HG03196 (cell line): ENCODE results near the gene DIP2C.

Experiments used
- ATAC-seq: cut with Tn5 transposase; IDR thresholded peaks from one replicate; pipeline ENCODE4 v1.9.1; 2021; ENCODE audit not compliant: unreplicated experiment

DIP2C gene

DNA sequence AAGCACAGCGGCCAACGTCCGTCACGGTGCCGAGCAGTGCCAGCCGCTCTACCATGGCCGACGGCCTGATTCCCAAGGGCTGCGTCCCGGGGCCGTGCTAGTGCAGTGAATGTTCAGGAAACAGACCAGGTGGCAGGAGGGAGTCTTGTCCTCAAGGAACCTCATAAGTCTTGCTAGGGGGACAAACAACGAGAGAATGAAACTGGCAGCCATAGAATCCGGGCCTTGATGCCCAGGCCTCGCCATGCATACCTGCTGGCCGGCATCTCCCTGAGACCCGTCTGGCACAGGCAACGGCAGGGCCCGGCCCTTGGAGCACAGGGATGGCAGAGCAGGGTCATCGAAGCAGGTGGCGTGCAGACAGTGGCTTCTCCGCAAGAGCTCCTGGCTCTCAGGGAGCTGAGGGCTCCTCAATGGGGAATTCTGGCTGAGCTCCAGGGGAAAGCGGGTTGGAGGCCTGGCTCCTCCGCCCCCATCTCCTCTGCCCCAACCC is 58.8 kb downstream of the DIP2C start:
- ATAC-seq = no peak

DNA sequence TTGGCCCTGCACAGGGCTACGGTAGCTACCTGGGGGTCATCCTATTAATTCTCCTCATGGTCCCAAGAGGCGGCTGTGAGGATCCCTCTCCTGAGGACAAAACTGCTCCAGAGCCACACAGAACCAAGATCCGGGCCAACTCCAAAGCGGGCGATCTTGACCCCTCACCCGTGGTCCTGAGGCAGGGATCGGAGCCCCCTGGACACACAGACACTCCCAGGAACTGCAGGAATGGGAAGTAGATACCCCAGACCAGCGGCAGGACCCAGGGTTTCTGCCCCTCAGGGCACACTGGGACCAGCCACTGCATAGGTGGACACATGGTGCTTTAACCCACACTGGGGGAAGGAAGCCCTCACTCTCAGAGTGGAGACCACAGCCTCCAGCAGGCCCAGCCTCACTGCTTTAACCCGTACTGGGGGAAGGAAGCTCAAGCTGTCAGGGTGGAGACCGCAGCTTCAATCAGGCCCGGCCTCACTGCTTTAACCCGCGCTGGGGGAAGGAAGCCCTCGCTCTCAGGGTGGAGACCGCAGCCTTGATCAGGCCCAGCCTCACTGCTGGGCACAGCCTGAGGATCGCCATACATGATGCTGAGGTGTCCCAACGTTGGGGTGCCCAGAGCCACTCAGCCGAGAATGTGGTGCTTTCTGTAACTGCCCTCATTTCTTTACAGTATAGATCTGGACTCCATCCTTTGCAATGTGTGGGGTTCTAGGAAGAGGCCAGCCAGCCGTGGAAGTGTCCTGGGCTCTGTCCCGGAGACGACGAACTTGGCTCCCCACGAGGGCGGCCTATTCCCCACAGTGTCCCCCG is 60.1 kb downstream of the DIP2C start:
- ATAC-seq = no peak

DNA sequence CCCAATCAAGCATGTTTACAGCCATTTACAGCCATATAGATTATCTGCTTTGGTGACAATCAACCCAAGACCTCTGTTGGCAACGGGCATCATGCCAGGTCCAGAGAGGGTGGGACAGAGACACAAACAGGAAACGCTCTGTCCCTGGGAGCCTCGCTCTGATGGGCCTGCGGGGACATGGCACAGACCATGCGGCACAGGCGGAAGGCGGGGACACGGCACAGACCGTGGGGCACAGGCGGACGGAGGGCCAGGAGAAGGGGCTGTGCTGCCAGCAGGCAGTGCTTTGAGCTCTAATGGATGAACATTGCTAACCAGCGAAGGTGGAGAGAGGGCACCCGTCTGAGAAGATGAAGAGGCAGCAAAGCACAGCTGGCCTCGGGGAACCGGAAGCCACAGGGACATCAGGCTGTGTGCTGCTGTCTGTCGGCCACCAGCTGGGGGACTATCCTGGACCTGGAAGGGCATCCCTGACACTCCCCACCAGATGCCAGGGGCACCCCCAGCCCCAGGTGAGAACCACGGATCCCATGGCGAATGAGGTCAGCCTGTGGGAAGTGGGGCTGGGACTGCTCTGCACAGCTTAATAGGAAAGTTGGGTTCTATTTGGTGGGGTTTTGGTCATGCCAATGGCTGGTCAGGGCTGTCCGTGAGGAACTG is 61.0 kb downstream of the DIP2C start:
- no peak for ATAC-seq

DNA sequence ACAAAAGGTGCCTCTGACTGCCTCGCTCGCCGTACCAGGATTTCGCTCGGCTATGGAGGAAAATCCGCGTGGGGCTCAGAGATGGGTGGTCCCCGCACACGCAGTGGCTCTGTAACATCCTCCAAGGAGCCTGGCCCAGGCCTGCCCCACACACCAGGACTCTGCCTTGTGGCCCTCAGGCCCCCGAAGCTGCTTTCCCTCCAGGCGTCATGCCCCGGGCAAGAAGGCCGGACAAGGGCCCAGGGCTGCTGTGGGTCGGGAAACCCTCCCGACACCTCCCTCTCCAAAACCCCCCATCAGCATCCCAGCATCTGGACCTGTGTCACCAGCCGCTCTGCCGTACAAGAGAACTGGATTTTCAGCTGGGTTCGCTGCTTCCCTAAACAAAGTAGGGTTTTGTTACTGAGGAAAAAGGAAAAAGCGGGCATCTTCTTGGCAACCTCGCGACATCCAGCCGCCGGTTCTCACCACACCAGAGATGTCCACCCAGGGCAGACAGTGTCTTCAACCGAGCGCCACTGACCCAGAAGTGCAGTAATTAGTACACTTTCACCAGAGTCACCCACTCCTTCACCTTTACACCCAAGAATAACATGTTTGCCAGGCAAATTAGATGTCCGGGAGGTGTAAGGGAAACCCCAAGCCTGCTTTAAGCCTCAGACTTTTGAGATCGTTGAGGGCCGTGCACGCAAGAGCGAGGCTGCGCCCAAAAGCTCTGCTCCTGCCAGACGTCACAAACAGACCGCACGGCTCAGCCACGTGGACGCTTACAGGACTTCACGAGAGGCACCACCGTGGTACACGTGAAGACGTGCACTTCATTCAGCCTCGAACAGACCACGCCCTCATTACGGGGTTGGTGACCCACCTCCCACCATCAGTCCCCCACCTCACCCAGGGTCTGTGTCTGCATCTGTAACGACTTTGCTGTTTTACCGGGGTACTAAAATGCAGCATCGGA is 62.2 kb downstream of the DIP2C start:
- ATAC-seq = no peak

DNA sequence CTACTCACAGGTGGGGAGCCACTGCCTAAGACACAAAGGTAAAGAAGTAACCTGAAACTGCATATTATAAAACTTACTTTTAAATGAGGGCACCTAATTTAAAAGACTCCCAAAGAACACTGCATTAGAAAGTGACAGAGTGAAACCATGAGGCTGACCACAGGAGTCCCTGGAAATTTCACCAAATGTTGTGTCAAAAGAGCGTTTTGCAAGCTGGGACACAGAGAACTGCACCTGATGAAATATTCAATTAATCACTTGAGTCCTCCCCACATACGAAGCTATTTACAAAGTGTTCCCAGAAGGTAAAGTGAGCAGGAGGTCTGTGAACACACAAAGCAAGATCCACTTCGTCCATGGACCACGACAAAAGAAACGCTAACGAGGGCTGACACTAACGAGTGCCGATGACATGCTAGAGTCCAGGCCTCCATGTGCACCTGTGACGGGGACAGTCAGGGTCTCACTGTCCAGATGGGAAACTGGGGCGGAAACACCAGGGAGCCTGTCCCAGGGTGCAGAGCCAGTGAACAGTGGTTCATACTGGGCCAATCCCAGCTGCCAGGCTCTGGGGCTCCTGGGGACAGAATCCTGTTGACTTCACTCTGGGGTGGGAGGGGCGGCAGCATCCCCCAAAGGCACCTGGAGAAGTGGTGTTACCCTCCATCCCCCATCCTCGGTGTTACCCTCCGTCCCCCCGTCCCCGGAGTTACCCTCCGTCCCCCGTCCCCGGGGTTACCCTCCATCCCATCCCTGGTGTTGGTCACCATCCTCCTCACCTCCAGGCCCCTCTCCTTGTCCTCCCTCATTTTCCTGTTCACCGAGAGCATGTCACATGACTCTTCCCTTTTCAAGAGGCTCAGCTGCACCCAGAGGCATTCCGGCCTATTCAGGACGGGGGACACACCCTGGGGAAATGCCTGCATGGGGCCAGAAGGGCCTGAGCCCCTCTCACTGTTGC is 63.4 kb downstream of the DIP2C start:
- no peak for ATAC-seq

DNA sequence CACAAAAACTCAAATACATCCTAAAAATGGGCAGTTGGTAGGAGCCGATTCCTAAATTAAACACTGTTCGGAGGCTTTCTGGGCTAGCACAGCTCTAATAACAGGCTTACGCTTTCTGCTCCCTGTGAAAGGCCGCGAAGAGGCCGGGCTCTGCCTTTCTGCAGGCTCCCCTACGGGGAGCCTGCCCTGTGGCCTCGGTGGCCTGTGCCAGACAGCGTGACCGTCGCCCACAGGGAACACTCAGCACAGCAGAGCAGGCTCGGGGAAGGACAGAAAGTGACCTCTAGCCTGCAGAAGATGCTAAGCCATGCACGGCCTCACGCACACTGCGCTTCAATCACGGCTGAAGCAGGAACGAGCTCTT is 64.2 kb downstream of the DIP2C start:
- ATAC-seq = no peak

DNA sequence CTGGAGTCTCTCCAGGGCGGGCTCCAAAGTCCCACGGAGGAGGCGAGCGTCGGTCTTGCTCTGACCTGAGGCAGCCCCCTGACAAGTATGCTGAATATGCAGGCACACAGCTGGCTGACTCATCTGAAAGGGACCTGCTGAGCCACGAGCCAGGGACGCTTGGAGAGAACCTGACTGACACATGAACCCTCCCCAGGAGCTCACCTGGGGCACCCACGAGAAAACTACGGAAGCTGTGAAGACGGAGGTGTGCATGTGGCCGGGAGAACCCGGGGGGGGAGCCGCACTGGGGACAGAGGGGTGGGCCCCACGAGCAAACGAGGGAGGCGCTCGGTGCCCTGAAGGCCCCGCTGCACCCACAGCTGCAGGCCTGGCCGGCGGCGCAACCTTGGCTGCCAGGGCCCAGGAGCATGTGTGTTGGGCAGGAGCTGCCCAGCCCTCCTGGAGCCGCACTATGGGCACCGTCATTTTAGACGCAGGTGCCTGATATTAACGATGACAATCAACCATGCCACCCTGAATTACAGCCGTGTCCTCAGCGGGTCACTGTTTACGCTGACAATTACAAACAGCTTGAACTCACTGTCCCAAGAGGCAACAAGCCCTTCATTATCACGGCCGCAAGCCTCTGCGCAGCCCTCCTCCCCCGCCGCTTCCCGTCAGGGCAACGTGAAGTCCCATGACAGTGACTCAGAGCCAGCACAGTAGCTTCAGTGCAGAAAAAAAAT is 64.7 kb downstream of the DIP2C start:
- no peak for ATAC-seq

DNA sequence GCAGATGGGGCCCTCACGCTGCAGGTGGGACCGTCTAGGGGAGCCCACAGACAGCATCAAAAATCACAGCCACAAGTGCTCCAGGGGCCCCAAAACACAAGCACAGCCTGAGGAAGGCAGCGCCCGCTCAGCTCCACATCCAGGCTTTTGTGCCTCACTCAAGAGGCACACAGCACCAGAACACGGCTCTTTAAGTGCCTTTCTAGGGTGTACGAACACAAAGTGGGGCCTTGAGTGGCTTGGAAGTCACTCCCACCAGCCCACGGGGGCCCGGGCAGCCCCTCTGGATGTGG is 65.2 kb downstream of the DIP2C start:
- ATAC-seq = no peak

DNA sequence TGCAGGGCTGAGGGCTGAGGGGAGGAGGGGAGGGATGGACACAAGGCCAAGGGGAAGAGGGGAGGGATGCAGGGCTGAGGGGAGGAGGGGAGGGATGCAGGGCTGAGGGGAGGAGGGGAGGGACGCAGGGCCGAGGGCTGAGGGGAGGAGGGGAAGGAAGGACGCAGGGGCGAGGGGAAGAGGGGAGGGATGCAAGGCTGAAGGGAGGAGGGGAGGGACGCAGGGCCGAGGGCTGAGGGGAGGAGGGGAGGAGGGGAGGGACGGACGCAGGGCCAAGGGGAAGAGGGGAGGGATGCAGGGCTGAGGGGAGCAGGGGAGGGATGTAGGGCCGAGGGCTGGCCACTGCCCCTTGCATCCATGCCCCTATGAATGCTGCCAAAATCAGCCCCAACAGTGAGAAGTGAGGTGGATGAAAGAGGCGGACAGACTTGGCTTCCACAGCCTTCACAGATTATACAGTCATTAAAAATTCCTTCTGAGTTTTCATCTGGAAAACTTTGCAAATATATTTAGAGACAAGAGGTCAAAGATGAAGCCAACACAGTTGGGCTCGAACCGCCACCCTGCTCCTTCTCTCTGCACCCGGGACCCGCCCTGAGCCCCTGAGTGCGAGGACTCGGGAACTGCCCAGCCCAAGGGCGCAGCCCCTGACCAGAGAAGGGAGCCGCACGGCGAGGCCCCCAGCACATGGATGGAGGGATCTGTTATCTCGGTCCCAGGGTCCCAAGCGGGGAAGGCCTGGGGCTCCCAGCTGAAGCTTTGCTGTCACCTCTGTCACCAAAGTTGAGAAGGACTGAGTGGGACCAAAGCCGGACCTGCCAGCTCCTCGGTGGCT is 65.8 kb downstream of the DIP2C start:
- no peak for ATAC-seq

DNA sequence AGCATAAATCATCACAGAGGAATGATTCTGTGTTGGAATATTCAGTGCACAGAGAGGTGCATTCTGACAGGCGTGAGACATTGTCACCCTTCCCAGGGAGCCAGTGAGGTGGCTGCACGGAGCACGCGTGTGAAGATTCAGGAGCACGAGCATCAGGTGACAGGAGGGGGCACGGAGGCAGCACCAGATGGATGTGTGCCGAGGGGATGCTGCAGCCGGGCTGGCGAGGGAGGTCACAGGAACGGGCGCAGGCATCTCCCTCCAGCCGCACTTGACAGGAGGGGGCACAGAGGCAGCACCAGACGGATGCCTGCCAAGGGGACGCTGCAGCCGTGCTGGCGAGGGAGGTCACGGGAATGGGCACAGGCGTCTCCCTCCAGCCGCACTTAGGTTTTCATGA is 66.5 kb downstream of the DIP2C start:
- no peak for ATAC-seq

DNA sequence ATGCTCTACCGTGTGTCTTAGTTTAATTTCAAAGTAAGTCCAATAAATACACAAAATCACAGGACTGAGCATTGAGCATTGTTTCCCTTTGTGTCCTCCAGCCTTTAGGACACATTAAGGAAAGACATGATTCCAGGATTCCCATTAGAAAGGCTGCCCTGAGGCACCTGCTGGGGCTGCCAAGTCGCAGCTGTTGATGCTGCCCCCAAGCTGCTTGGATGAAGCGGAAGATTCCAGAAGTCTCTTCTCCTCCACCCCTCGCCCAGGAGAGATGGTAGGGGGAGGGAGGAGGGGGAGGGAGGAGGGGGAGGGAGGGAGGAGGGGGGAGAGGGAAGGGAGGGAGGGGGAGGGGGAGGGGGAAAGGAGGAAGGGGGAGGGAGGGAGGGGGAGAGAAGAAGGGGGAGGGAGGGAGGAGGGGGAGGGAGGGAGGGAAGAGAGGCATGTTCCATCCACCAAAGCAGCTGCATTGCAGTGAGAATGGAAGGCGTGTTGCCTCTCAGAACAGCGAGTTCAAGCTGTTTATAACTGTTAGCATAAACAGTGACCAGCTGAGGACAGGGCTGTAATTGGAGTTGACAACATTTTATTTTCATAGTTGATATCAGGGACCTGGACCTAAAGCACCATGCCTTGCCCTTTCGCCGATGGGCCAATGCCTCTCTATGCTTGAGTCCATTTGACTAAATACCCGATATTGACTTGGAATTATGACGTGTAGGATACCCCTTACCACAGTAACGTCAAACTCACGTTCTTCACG is 67.3 kb downstream of the DIP2C start:
- no peak for ATAC-seq

DNA sequence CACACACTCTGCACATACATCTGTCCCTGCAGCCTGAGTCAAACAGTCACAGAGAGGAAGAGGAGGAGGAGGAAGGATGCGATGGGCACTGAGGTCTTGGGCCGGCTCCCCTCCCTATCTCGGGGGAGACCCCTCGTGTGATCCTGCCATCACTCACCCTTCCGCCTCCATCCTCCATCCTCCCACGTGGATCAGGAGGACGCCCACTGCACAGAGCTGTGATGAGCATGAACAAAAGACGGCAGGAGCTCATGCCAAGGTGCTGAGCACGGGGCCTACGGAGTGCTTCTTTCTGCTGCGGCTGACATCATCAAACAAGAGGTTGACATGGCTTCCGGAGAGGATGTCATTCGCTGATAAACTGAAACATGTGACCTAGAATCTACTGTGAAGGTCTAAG is 68.0 kb downstream of the DIP2C start:
- no peak for ATAC-seq

DNA sequence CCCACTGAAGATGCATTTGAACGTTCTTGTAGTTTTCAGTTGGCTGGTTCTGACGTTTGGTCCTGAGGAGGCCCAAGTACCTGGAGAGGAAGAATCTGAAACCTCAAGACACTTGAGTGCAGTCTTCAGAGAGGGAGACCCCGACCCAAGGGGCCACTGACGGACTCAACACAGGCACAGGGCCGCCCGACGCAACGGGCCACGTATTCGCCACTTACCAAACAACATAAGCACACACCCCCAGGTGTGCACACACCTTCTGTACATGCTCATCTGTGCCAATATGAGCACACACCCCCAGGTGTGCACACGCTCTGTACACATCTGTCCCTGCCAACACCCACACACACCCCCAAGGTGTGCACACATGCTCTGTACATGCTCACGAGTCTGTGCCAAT is 68.5 kb downstream of the DIP2C start:
- no peak for ATAC-seq

DNA sequence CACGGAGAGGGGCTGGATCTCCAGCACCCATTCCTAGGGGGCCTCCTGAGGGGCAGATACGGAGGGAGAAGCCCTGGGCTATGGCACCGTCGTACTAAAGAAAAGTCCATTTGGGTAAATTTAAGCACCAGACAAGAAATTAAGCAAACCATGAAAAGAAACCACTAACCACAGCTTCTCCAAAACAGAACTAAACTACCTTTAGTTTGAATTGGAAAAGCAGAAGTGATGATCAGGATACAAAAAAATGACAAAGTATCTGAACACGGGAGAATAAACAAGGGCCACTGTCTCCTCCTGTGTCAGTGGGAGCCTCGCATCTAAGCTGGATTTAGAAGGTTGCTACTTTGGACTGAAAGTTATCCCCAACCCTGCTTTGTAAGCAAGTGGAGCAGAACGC is 69.1 kb downstream of the DIP2C start:
- no peak for ATAC-seq

DNA sequence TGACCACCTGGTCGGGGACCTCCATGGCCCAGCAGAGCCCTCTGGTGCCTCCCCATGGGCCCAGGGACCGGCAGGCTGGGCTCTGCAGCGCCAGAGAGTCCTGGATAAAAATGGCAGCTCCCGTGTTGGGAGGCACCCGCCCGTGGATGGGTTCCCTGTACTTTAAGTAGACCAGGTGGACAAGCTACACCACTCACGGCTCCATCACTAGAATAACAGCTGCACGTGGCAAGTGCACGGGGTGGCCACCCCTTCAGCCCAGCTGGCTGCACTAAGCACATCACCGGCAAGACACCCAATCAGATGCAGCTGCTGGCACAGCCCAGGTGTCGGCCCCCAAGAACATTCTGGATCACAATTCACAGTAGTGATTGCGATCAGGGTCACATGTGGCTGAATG is 69.8 kb downstream of the DIP2C start:
- no peak for ATAC-seq

DNA sequence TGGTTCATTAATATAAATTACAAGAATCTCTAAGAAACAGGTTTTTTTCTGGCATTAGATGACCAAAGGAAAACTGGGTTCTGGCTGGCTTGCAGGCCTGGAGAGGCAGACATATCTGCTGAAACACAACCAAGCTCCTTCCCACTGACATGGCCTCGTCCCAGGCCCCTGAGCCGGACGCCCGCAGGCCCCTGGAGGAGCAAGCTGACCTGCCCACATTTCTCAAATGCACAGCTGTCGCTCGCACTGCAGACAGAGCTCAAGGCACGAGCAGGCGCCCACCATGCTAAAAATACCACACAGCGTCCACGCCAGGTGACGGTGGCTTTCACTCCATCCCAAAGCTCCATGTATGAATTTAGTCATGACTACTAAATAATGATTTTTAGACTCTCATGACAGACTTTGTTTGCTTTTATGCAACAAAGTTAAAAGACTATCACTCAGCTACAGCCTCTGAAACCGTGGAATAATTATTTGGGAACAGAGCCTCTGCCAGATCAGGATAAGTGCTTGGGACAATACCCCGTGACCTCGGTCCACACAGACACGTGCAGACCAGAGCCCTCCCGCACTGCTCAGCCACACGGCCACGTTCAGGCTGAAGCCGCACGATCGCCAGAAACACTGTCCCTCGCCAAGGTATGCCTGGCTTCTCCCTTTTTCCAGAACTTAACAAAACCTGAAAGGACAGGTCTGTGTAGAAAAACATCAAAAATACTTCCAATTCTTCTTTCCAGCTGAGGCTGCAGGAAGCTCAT is 71.1 kb downstream of the DIP2C start:
- ATAC-seq = no peak

DNA sequence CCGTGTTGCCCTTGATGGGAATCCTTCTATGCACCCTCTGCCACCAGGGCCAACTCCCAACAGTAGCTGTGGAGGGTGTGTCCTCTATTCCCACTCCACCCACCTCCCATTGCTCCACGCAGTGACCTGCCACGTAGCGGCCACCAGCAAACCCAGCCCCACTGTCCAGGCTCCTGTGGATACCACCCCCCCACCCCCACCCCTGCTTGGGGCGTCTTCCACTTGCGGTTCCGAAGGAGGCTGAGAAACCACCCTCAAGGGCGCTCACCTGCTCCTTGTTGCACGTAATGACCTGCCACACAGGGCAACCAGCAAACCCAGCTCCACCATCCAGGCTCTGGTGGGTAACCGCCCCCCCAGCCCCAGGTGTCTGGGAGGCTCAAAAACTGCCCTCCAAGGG is 72.0 kb downstream of the DIP2C start:
- ATAC-seq = no peak
